Measurements from ENCODE around the gene SIN3B. TPM values are rescaled to one million over a fixed set of nuclear protein-coding genes. Genes with fewer than 3 reads are reported as not detected.

The SIN3B gene, protein sequence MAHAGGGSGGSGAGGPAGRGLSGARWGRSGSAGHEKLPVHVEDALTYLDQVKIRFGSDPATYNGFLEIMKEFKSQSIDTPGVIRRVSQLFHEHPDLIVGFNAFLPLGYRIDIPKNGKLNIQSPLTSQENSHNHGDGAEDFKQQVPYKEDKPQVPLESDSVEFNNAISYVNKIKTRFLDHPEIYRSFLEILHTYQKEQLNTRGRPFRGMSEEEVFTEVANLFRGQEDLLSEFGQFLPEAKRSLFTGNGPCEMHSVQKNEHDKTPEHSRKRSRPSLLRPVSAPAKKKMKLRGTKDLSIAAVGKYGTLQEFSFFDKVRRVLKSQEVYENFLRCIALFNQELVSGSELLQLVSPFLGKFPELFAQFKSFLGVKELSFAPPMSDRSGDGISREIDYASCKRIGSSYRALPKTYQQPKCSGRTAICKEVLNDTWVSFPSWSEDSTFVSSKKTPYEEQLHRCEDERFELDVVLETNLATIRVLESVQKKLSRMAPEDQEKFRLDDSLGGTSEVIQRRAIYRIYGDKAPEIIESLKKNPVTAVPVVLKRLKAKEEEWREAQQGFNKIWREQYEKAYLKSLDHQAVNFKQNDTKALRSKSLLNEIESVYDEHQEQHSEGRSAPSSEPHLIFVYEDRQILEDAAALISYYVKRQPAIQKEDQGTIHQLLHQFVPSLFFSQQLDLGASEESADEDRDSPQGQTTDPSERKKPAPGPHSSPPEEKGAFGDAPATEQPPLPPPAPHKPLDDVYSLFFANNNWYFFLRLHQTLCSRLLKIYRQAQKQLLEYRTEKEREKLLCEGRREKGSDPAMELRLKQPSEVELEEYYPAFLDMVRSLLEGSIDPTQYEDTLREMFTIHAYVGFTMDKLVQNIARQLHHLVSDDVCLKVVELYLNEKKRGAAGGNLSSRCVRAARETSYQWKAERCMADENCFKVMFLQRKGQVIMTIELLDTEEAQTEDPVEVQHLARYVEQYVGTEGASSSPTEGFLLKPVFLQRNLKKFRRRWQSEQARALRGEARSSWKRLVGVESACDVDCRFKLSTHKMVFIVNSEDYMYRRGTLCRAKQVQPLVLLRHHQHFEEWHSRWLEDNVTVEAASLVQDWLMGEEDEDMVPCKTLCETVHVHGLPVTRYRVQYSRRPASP
- 123 and 128 TPM in 2 replicates for polyA plus RNA-seq (2013)

DNA sequence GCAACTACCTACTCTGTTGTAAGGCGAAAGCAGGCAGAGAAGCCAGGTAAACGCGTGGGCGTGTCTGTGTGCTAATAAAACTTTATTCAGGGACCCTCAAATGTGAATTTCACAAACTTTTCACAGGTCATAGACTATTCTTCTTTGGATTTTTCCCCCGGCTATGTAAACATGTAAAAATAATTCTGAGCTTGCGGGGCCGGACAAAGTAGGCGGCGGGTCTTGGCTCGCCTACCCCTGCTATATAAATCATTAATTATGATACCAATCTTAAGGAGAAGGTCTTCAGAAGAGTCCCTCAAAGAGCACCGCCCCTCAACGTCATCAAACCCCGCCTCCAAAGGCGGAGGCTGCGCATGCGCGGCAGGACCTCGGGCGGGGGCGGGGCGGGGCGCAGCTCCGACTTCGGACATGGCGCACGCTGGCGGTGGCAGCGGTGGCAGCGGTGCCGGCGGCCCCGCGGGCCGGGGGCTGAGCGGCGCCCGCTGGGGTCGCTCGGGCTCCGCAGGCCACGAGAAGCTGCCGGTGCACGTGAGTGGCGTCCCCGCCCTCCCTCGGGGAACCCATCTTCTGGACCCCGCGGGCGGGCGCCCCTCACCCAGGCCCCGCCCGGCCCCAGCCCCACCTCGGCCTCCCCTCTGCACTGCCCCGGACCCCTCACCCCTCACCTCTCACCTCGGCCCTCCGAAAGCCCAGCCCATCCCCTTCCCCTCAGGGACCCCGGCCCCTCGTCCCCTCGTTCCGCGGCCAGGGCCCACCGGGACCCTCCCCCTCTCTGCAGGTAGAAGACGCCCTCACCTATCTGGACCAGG lies at the start of gene SIN3B:
Gene SIN3B, plus strand, starts transcription at position 389 of the 812 bp plus-strand sequence. Its CDS starts 23 bp downstream, at position 412.
- Histone ChIP-seq H3K4me1 (ENCODE audit: control insufficient read depth in 1 of 2, insufficient read depth in 2 of 2, low read length in 2 of 2) (peaks cover 11 to 17% of the 10 kb centered on the region in 2 experiments), H2BK120ac (ENCODE audit: insufficient read depth, low read length, poor library complexity) (peak within 1 kb of the TSS; percentile 68), H4K12ac (ENCODE audit: low read depth, low read length) (peak within 1 kb of the TSS; percentile 36), H3K4me2 (ENCODE audit: low read length) (peak within 1 kb of the TSS; percentile 95), H2BK12ac (ENCODE audit: low read length) (peak within 1 kb of the TSS; percentile 61), H3K14ac (ENCODE audit: low read length) (peak within 1 kb of the TSS; percentile 92), H2AK5ac (ENCODE audit: low read length) (peak within 1 kb of the TSS; percentile 99), H4K91ac (ENCODE audit: low read depth, low read length) (peak within 1 kb of the TSS; percentile 88), H2AFZ (ENCODE audit: insufficient read depth, low read length, poor library complexity) (peak within 1 kb of the TSS; percentile 71), H3K4me3 (ENCODE audit: low read depth, low read length) (peak within 1 kb of the TSS; percentile 92), H3K9ac (ENCODE audit: low read length) (peak within 1 kb of the TSS; percentile 91), H2BK5ac (ENCODE audit: low read depth, low read length, poor library complexity) (peak within 1 kb of the TSS; percentile 87), H3K18ac (ENCODE audit: low read length) (peak within 1 kb of the TSS; percentile 98), H4K8ac (ENCODE audit: low read depth, low read length) (peak within 1 kb of the TSS; percentile 88), H3K36me3 (ENCODE audit: control insufficient read depth in 1 of 2, insufficient read depth in 2 of 2, low read length in 2 of 2) (peaks cover 27 to 28% of the 10 kb centered on the region in 2 experiments), H3K27me3 (ENCODE audit: insufficient read depth, low read length) (no peaks in the 10 kb centered on the region), H3K79me1 (ENCODE audit: low read length) (peaks cover 20% of the 10 kb centered on the region), H3K9me3 (ENCODE audit: insufficient read depth, low read depth, low read length) (peaks cover 1% of the 10 kb centered on the region), H3K27ac (ENCODE audit: low read depth, low read length) (no peak within 1 kb of the TSS), H3K4ac (ENCODE audit: low read depth, low read length) (peak within 1 kb of the TSS; percentile 99), H3K23ac (ENCODE audit: low read length) (no peak within 1 kb of the TSS), H3K79me2 (ENCODE audit: control insufficient read depth, insufficient read depth, low read length, poor library complexity) (peaks cover 7% of the 10 kb centered on the region)
- WGBS (ENCODE audit: extremely low coverage, insufficient coverage, insufficient read length): no CpG with 5 or more reads among the region's 63 CpGs
- DNase-seq: peak; percentile 91 to 96

DNA sequence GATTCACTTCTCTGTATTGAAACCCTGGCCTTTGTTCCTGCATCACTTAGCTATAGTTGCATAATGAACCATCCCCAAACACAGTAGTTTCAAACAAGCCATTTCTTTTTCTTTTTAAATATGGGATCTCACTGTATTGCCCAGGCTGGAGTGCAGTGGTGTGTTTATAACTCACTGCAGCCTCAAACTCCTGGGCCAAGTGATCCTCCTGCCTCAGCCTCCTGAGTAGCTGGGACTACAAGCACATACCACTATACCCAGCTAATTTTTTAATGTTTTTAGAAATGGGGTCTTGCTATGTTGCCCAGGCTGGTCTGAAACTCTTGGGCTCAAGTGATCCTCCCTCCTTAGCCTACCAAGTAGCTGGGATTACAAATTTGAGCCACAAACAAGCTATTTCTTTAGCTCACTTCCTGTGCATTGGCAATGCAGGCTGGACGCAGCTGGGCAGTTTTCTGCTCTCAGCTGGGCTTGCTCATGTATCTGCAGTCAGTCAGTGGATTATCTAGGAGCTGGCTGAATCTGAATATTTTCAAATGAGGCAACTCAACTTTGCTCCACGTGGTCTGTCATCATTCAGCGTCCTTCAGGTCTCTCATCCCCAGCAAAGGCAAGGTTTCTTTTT lies 49.5 kb upstream of the SIN3B start:
- Histone ChIP-seq H3K9ac (ENCODE audit: low read length) (no peak overlapping the region), H4K91ac (ENCODE audit: low read depth, low read length) (no peak overlapping the region), H3K4me1 (ENCODE audit: control insufficient read depth in 1 of 2, insufficient read depth in 2 of 2, low read length in 2 of 2) (no peaks in the 10 kb centered on the region), H2AFZ (ENCODE audit: insufficient read depth, low read length, poor library complexity) (no peak overlapping the region), H3K4me2 (ENCODE audit: low read length) (no peak overlapping the region), H2BK120ac (ENCODE audit: insufficient read depth, low read length, poor library complexity) (no peak overlapping the region), H3K27ac (ENCODE audit: low read depth, low read length) (no peak overlapping the region), H2BK5ac (ENCODE audit: low read depth, low read length, poor library complexity) (no peak overlapping the region), H3K36me3 (ENCODE audit: control insufficient read depth in 1 of 2, insufficient read depth in 2 of 2, low read length in 2 of 2) (no peaks in the 10 kb centered on the region), H4K8ac (ENCODE audit: low read depth, low read length) (no peak overlapping the region), H3K79me1 (ENCODE audit: low read length) (no peaks in the 10 kb centered on the region), H3K4me3 (ENCODE audit: low read depth, low read length) (no peak overlapping the region), H2AK5ac (ENCODE audit: low read length) (no peak overlapping the region), H3K4ac (ENCODE audit: low read depth, low read length) (no peak overlapping the region), H4K12ac (ENCODE audit: low read depth, low read length) (no peak overlapping the region), H3K18ac (ENCODE audit: low read length) (no peak overlapping the region), H3K23ac (ENCODE audit: low read length) (no peak overlapping the region), H3K9me3 (ENCODE audit: insufficient read depth, low read depth, low read length) (no peaks in the 10 kb centered on the region), H3K27me3 (ENCODE audit: insufficient read depth, low read length) (no peaks in the 10 kb centered on the region), H2BK12ac (ENCODE audit: low read length) (no peak overlapping the region), H3K14ac (ENCODE audit: low read length) (no peak overlapping the region), H3K79me2 (ENCODE audit: control insufficient read depth, insufficient read depth, low read length, poor library complexity) (no peaks in the 10 kb centered on the region)
- no CpG with 5 or more reads among the region's 3 CpGs for WGBS (ENCODE audit: extremely low coverage, insufficient coverage, insufficient read length)
- DNase-seq: peak in 1 of 2 donors; percentile 27

DNA sequence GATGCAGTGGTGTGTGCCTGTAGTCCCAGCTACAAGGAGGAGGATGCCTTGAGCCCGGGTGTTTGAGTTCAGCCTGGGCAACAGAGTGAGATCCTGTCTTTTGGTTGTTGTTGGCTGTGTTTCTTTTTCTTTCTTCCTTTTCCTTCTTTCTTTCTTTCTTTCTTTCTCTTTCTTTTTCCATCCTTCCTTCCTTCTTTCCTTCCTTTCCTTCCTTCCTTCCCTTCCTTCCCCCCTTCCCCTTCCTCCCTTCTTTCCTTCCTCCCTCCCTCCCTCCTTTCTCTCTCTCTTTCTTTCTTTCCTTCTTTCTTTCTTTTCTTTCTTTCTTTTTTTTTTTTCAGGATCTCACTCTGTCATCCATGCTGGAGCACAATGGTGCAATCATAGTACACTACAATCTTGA lies 46.5 kb upstream of the SIN3B start:
- no peak overlapping the region for H3K23ac ChIP-seq (ENCODE audit: low read length)
- no peak overlapping the region for H3K4me2 ChIP-seq (ENCODE audit: low read length)
- no peak overlapping the region for H3K4ac ChIP-seq (ENCODE audit: low read depth, low read length)
- no peaks in the 10 kb centered on the region for H3K9me3 ChIP-seq (ENCODE audit: insufficient read depth, low read depth, low read length)
- no peak overlapping the region for H2BK120ac ChIP-seq (ENCODE audit: insufficient read depth, low read length, poor library complexity)
- no peaks in the 10 kb centered on the region for H3K27me3 ChIP-seq (ENCODE audit: insufficient read depth, low read length)
- no peaks in the 10 kb centered on the region for H3K4me1 ChIP-seq (ENCODE audit: control insufficient read depth in 1 of 2, insufficient read depth in 2 of 2, low read length in 2 of 2)
- H3K14ac ChIP-seq (ENCODE audit: low read length): no peak overlapping the region
- H4K8ac ChIP-seq (ENCODE audit: low read depth, low read length): no peak overlapping the region
- no peak overlapping the region for H4K91ac ChIP-seq (ENCODE audit: low read depth, low read length)
- H3K79me2 ChIP-seq (ENCODE audit: control insufficient read depth, insufficient read depth, low read length, poor library complexity): no peaks in the 10 kb centered on the region
- DNase-seq: no peak
- H4K12ac ChIP-seq (ENCODE audit: low read depth, low read length): no peak overlapping the region
- H3K4me3 ChIP-seq (ENCODE audit: low read depth, low read length): no peak overlapping the region
- H3K18ac ChIP-seq (ENCODE audit: low read length): no peak overlapping the region
- no peak overlapping the region for H2AFZ ChIP-seq (ENCODE audit: insufficient read depth, low read length, poor library complexity)
- WGBS (ENCODE audit: extremely low coverage, insufficient coverage, insufficient read length): no CpG with 5 or more reads among the region's 1 CpG
- H2AK5ac ChIP-seq (ENCODE audit: low read length): no peak overlapping the region
- H3K27ac ChIP-seq (ENCODE audit: low read depth, low read length): no peak overlapping the region
- H3K36me3 ChIP-seq (ENCODE audit: control insufficient read depth in 1 of 2, insufficient read depth in 2 of 2, low read length in 2 of 2): no peaks in the 10 kb centered on the region
- H2BK5ac ChIP-seq (ENCODE audit: low read depth, low read length, poor library complexity): no peak overlapping the region
- H3K9ac ChIP-seq (ENCODE audit: low read length): no peak overlapping the region
- H2BK12ac ChIP-seq (ENCODE audit: low read length): no peak overlapping the region
- no peaks in the 10 kb centered on the region for H3K79me1 ChIP-seq (ENCODE audit: low read length)

All from trophoblast cell (in vitro differentiated cells and primary cell).